ENCODE data around the gene ZNF410. TPM values are rescaled to one million over a fixed set of nuclear protein-coding genes. Genes with fewer than 3 reads are reported as not detected.

The ZNF410 gene
- total RNA-seq, 1 experiment from 2014 or later = 69.4 TPM

DNA sequence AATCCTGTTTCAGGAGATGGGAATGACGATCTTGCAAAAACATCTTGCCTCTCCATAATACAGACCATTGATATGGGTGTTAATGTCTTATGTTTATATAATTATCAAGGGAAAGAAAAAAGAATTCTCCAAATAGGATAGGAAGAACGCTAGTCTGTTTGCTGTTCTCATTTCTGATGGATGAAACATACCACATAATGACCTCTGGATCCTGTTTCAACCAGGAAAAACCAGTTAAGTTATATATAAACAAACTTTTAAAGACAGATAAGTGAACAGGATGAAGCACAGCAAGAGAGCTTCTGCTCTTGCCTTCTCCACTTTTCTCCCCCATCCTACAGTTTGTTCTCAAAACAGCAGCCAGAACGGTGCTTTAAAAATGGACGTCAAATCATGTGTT lies 91.2 kb downstream of the ZNF410 start:
- Histone ChIP-seq H3K4me1 (ENCODE audit: insufficient read depth, low read length, poor library complexity, severe bottlenecking) (no peaks in the 10 kb centered on the region), H3K4me3 (ENCODE audit: low read depth, low read length, poor library complexity, severe bottlenecking) (no peak overlapping the region), H3K27ac (ENCODE audit: low read depth, low read length, poor library complexity, severe bottlenecking) (no peak overlapping the region), H3K27me3 (replicated peaks; ENCODE audit: insufficient read depth, low read depth, low read length, poor library complexity) (no peaks in the 10 kb centered on the region), H3K36me3 (ENCODE audit: insufficient read depth, low read length, poor library complexity, severe bottlenecking) (no peaks in the 10 kb centered on the region), H3K9me3 (ENCODE audit: low read depth, low read length, poor library complexity, severe bottlenecking) (no peaks in the 10 kb centered on the region)
- POLR2A ChIA-PET (ENCODE audit: low non-redundant PET) = no interaction called here
- intact Hi-C loops (cut with micrococcal nuclease; ENCODE audit: unreplicated experiment) = no loop called here
- TF ChIP-seq EZH2 (IDR thresholded peaks at IDR 0.05; ENCODE audit: borderline replicate concordance, low read depth, low read length, poor library complexity, severe bottlenecking) = no peak
- TF ChIP-seq, protein P1, sequence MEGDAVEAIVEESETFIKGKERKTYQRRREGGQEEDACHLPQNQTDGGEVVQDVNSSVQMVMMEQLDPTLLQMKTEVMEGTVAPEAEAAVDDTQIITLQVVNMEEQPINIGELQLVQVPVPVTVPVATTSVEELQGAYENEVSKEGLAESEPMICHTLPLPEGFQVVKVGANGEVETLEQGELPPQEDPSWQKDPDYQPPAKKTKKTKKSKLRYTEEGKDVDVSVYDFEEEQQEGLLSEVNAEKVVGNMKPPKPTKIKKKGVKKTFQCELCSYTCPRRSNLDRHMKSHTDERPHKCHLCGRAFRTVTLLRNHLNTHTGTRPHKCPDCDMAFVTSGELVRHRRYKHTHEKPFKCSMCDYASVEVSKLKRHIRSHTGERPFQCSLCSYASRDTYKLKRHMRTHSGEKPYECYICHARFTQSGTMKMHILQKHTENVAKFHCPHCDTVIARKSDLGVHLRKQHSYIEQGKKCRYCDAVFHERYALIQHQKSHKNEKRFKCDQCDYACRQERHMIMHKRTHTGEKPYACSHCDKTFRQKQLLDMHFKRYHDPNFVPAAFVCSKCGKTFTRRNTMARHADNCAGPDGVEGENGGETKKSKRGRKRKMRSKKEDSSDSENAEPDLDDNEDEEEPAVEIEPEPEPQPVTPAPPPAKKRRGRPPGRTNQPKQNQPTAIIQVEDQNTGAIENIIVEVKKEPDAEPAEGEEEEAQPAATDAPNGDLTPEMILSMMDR (conservative IDR thresholded peaks at IDR 0.05; ENCODE audit: low read depth, low read length) = no peak
- CTCF ChIA-PET = no interaction called here
- no peak for DNase-seq (ENCODE audit: low spot score)
- BruUV-seq (replicated peaks) = no TSS peak

Other genes starting within 250 kb of the ZNF410 start
- gene DNAL1, start 241.9 kb upstream of the ZNF410 start, total RNA-seq (2021) = 25.5 and 28.1 TPM in 2 replicates
- 48.8 and 51.4 TPM in 2 replicates for gene PNMA1, start 172.5 kb upstream of the ZNF410 start, total RNA-seq (2021)
- 16.0 and 17.3 TPM in 2 replicates for gene PTGR2, start 35.0 kb upstream of the ZNF410 start, total RNA-seq (2021)
- gene FAM161B, start 63.2 kb downstream of the ZNF410 start, total RNA-seq (2021) = 1.7 and 1.9 TPM in 2 replicates
- 23.7 and 24.5 TPM in 2 replicates for gene COQ6, start 63.4 kb downstream of the ZNF410 start, total RNA-seq (2021)
- 14.6 and 15.4 TPM in 2 replicates for gene ENTPD5, start 132.4 kb downstream of the ZNF410 start, total RNA-seq (2021)
- gene BBOF1, start 132.5 kb downstream of the ZNF410 start, total RNA-seq (2021) = 1.6 and 3.2 TPM in 2 replicates
- gene ALDH6A1, start 197.6 kb downstream of the ZNF410 start, total RNA-seq (2021) = 11.0 and 18.9 TPM in 2 replicates
- 15.1 and 16.9 TPM in 2 replicates for gene LIN52, start 198.1 kb downstream of the ZNF410 start, total RNA-seq (2021)

All from A673 (cell line).